HG03457 (cell line): ENCODE results near the gene PALM3.
"Not testable (repeated sequence)": the region's sequence is repeated elsewhere in the genome, so short reads cannot be mapped to it uniquely, and the experiment has no call there.

Source experiments
- ATAC-seq: cut with Tn5 transposase; IDR thresholded peaks from one replicate; pipeline ENCODE4 v1.9.1; 2021; ENCODE audit warnings: moderate number of reproducible peaks; ENCODE audit not compliant: unreplicated experiment

PALM3 gene

GRCh38 chr19:14061081-14061749, 661 bp downstream of the PALM3 start:
- no peak for ATAC-seq

GRCh38 chr19:14059652-14060155, 2.2 kb downstream of the PALM3 start:
- ATAC-seq, result no peak

- ATAC-seq, result no peak
These were observed 2.8 kb downstream of the PALM3 start for GRCh38 chr19:14059093-14059480.

- no peak for ATAC-seq
These were observed 3.4 kb downstream of the PALM3 start for GRCh38 chr19:14058182-14059092.

GRCh38 chr19:14056741-14057356, 5.0 kb downstream of the PALM3 start:
- ATAC-seq, result no peak

GRCh38 chr19:14056069-14056666, 5.7 kb downstream of the PALM3 start:
- no peak for ATAC-seq

GRCh38 chr19:14055396-14055795, 6.5 kb downstream of the PALM3 start:
- no peak for ATAC-seq

- ATAC-seq, result no peak
These were observed 7.2 kb downstream of the PALM3 start for GRCh38 chr19:14054721-14055120.

- no peak for ATAC-seq
These were observed 7.8 kb downstream of the PALM3 start for GRCh38 chr19:14054099-14054498.

GRCh38 chr19:14053500-14053899, 8.4 kb downstream of the PALM3 start:
- ATAC-seq, result no peak

- ATAC-seq, result no peak
These were observed 8.8 kb downstream of the PALM3 start for GRCh38 chr19:14053032-14053431.

GRCh38 chr19:14052470-14052869, 9.4 kb downstream of the PALM3 start:
- ATAC-seq, result no peak

GRCh38 chr19:14051980-14052379, 9.9 kb downstream of the PALM3 start:
- ATAC-seq, result no peak

- not testable (repeated sequence) for ATAC-seq
These were observed 10.9 kb downstream of the PALM3 start for GRCh38 chr19:14050961-14051360.

- no peak for ATAC-seq
These were observed 11.4 kb downstream of the PALM3 start for GRCh38 chr19:14050512-14050911.

- no peak for ATAC-seq
These were observed 13.3 kb downstream of the PALM3 start for GRCh38 chr19:14048443-14049153.

- ATAC-seq, result not testable (repeated sequence)
These were observed 14.0 kb downstream of the PALM3 start for GRCh38 chr19:14047866-14048265.

GRCh38 chr19:14042659-14043608, 18.9 kb downstream of the PALM3 start:
- not testable (repeated sequence) for ATAC-seq

GRCh38 chr19:14039181-14039580, 22.7 kb downstream of the PALM3 start:
- ATAC-seq, result no peak
